GM21423 (cell line): ENCODE measurements around the gene RORC.
A peak's percentile ranks its signal among the peaks of the same experiment; 100 is the strongest.

Source experiments
- ATAC-seq: cut with Tn5 transposase; IDR thresholded peaks from one replicate; pipeline ENCODE4 v1.9.1; 2021; ENCODE audit warnings: mild to moderate bottlenecking, moderate library complexity; ENCODE audit not compliant: unreplicated experiment

RORC gene

DNA sequence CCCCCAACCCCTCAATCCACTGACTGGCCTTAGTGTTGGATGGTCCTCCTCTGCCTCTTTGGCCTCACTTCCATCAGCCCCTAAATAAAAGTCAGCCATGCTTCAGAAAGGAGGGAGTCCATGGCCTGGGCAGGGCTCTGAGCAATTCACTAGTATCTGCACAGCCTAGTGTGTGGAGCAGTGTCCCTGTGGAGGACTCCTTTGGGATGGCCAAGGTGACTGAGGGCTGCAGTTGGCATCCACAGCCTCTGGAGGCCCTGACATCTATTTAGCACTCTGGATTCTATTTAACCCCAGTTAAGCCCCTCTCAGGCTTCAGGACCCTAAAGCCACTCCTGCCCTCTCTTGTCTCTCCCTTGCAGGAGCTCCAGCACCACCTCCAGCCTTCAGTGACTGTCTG, 18.3 kb upstream of the RORC start:
- ATAC-seq = no peak

DNA sequence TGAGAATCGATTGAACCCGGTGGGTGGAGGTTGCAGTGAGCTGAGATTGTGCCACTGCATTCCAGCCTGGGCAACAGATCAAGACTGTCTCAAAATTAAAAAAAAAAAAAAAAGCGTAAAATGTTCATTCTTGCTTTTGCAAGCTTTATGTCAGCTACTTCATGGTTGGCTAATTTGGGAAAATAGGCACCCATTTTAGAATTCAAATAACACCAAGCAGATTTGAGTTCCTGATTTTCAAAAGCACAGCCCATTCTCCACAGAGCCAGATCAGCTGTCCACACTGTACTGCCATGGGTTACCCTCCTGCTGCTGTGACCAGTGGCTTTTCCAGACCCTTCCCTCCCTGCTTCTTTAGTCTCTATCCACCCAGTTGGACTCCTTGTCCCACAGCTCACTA, 17.5 kb upstream of the RORC start:
- no peak for ATAC-seq

DNA sequence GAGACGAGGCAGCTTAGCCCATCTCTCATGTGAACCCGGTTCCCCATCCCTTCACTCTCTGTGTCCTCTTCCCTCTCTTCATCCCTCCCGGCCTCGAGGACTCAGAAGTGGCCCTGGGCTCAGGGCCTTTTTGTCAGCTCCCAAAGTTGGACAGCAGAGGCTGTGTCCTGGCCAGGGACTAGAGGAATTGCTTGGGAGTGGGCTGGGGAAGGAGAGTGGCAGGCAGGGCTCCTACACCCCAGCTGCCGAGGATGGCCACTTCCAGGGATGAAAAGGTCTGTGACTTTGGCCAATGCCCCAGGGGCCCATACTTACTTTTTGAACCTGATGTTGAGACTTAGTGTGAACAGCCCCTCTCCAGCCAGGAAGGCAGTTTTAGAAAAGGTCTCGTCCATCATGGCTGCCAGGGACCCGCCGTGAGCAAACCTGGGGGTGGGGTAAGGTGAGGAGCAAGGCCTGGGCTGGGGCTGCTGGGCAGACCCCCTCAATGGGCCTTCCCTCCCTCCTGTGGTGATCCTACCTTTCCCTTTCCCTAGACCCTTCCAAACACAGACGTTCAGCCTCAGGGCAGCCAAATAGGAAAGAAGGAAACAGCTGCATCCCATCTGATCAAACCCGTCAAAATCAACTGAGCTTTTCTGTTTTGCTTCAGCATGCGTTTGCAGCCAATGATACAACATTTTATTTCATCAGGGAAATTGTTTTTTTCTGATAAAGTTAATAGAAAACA, 16.4 kb upstream of the RORC start:
- no peak for ATAC-seq

DNA sequence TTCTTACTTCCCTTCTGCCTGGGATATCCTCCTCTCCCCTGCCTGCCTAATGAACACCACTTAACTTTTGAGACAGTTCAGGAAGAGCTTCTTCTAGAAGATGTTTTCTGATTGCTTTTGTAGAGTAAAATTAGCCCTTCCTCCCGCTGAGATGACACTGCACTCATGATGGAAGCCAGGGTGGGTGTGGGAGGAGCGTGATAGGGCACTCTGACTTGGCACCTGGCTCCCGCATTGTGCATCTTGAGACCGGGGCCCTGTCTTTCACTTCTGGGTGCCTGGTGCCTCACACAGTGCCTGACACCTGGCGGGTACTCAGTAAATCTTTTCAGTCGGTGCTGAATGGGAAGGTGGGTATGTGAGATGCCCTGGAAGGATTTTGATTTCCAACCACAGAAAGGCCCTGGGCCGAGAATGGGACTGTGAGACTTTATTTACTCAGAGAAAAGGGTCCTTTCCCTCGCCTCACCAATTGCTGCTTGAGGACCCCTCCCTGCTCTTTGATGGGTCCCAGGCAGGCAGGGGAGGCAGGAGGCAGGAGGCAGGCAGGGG, 15.2 kb upstream of the RORC start:
- ATAC-seq = no peak

DNA sequence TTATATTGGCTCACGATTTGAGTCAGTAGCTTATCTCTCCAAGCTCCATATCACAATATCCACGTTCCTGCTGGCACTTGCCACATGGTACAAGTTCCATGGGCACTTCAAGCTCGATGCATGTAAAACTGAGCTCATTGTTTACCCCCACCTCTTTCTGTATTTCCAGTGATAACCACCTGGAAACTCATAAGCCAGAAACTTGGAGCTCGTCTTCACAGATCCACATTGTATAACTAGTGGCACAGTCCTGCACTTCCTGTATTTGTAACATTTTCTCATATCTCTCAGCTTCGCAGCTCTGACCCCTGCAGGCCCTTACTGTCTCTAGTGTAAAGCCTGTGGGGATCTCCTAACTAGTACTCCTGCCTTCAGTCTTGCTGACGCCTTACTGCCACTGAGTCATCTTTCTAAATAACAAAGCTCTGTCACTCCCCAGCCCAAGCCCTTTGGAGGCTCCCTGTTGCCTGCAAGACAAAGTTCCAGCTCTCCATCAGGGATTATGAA, 14.5 kb upstream of the RORC start:
- ATAC-seq = no peak

DNA sequence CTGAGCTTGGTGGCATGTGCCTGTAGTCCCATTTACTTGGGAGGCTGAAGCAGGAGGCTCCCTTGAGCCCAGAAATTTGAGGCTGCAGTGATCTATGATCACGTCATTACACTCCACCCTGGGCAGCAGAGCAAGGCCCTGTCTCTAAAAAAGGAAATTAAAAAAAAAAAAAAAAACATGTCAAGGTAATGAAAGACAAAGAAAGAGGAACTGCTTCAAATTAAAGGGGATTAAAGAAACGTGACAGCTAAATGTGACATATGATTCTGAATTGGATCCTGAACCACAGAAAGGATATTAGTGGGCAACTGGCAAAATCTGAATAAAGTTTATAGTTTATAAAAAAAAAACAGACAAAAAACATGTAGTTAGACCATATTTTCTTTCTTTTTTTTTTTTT, 11.8 kb upstream of the RORC start:
- no peak for ATAC-seq

DNA sequence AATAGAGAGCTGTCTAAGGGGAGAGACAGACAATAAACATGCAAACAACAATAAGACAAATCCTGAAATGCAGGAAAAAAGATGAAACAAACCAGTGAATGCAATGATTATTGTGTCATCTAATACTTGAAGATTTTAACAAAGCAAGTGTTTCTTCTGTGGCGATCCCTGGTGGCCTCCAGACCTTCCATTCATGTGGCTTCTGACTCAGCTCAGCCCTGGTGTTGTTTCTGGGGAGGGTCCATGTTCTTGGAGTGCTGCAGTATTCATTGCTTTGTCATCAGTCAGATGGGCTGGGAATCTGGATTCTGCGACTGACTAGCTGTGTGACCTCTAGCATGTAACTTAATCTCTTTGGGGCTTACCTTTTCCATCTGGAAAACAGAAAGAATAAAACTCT, 9.5 kb upstream of the RORC start:
- ATAC-seq = no peak

DNA sequence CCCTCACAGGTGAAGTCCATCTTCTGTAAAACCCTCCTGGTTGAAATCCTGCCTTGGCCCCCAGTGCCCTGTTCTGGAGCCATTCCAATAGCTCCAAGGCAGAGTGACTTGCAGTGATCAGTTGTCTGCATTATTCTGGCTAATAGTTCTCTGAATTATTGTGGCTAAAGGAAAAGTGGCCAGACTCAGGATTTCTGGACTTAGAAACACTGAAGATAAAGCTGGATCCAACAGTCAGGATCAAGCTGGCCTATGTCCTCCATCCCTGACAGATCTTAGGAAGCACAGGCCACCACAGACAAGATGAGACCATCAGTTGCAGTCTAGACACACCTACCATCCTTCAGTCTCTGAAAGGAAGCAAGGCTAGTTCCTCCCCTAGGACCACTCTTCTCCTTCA, 8.8 kb upstream of the RORC start:
- ATAC-seq = no peak

DNA sequence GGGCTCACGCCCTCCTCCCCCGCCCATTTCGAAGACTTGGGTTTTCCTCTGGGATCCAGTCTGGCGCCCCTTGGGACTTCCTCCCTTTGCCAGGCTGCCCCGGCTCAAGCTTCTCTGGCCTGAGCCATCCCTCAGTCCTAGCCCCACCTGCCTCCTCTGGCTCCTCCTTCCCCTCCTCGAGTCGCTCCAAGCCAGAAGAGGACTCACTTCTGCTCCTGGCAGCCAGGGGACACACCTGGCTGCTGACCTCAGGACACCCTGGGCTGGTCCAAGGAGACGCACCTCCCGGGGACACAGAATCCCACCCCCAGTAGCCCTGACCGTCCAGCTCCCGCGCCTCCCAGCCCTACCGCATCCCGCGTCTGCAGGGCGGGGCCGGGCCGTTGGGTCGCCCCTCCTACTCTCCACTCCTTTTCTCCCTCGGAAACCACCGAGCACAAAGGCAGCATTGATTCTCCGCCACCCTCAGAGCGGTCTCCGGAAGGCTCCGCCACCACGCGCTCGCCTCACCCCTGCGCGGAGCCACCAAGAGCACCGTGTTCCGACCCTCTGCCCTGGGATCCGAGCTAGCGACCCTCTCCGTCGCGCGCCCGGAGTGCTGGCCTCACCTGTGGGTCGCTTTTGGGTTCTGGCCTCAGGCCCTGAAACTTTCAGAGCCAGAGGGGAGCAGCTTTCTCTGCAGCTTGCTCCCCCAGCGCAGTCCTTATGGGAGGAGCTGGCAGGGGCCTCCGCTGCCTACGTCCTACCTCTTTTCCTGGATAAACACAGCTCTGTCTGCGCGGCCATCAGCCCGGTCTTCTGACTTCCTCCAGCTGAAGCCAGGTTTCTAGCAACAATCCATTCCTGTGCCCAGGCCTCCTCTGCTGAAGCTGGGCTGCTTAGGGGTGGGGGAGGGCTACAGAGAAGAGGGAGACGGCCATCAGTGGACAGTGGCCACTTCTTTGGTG, 8.1 kb upstream of the RORC start, which contains the start of gene C2CD4D:
Gene C2CD4D, minus strand, starts transcription at position 364 of the 947 bp plus-strand sequence. CDS start 831 bp downstream, outside the sequence.
- peak; percentile 42 for ATAC-seq

DNA sequence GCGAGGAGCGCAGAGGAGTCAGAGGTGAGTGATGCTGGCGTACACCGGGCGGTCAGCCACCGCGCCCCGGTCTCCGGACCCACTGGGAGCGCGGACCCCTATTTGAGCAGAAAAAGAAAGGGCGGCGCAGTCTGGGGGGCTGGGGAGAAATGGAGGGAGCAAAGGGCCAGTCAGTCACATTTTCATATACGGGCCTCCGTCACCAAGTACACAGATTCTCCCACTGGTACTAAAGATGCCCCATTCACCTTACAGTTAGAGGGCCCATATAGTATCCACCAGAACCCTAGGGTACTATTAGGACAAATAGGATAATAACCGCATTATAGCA, 7.4 kb upstream of the RORC start:
- ATAC-seq = no peak

DNA sequence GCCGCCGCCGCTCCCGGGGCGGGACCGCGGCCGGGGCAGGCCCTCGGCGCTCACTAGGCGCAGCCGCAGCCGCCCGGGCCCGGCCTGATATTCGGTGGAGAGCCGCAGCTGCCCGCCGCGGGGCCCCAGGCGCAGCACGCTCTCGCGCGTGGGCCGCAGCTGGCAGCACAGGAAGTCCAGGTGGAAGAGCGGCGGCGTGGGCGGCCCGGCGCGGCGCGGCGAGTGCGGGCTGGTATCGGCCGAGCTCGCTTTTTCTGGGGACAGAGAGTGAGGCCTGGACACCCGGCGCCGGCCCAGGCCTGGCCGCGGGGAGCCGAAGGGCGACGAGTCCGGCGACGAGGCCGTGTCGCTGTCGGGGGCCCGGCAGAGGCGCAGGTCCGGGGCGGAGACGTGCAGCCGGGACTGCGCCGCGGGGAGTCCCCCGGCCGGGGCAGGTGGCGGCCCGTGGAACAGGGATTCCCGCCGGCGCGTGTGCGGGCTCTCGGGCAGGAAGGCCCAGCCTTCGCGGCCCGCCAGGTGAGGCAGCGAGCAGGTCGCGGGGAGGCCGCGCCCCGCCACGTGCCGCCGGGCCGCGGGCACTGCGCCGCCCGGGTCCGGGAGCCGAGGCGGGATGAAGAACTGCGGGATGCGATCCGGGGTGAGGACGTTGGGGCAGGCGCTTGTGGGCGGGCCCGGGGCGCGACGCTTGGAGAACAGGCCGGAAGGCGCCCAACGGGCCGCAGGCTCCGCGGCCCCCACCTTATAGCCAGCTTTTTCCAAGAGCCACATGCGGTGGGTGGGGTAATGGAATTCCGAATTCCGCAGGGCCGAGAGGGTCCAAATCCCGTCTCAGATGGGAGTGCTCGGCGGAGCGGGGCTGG, 6.8 kb upstream of the RORC start:
- no peak for ATAC-seq

DNA sequence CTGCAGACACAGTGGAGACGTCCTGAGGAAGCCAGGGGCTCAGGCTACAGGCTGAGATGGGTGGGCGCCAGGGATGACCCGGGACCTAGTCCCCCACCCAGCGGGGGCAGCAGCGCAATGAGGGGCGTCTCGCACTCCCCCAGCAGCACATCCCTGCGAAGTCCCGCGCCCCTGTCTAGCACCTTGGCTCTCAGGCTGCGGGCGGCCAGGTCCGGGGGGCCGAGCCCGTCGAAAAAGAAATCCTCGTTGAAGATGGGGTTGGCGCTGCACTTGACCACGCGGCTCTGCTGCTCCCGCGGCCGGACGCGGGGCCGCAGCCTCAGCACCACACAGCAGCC, 6.3 kb upstream of the RORC start:
- no peak for ATAC-seq

DNA sequence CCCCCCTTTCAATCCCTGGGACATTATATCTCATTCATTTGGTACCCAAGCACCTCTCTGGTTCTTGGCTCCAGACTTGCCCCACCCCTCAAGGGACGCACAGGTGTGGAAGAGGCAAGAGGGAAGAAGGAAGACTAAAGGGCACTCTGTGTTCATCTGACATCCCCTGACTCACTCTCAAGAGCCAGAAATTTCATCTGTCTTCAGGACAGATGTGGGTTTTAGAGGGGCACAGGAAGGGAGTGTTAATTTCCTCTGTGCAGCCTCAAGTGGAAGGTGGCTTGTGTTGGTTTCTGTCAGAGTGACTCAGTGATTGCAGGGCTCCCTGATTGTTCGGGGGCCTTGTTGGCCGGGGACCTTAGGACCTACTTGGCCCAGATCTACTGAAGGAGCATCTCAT, 5.6 kb upstream of the RORC start:
- no peak for ATAC-seq

DNA sequence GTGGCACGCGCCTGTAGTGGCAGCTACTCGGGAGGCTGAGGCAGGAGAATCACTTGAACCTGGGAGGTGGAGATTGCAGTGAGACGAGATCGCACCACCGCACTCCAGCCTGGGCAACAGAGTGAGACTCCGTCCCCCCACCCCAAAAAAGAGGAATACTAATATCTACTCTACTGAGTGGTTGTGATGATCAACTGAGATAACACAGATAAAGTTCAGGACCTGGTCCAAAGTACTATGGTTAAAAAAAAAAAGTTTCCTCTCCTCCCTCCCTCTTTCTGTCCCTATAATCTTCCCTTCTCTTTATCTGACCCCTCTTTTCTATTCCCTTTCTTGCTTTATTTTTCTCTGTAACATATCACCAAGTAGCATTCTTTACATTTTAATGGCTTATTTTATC, 4.0 kb upstream of the RORC start:
- no peak for ATAC-seq

DNA sequence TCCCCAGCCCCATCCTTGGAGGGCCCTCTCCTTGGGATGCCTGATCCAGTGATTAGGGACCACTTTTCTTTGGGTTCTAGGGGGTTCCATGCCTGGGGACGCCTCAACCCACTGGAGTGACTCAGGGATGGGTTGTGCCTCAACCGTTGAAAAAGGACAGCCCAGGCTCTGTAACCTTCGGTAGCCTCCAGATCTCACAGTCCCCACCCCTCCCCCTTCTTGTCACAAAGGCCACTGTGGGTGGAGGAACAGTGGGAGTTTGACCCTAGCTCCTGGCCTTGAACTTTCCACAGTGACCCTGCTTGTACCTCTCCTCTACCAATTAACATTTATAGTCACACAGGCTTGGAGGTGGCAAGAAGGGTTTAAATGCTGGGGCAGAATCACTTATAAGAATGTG, 2.6 kb upstream of the RORC start:
- ATAC-seq = no peak

DNA sequence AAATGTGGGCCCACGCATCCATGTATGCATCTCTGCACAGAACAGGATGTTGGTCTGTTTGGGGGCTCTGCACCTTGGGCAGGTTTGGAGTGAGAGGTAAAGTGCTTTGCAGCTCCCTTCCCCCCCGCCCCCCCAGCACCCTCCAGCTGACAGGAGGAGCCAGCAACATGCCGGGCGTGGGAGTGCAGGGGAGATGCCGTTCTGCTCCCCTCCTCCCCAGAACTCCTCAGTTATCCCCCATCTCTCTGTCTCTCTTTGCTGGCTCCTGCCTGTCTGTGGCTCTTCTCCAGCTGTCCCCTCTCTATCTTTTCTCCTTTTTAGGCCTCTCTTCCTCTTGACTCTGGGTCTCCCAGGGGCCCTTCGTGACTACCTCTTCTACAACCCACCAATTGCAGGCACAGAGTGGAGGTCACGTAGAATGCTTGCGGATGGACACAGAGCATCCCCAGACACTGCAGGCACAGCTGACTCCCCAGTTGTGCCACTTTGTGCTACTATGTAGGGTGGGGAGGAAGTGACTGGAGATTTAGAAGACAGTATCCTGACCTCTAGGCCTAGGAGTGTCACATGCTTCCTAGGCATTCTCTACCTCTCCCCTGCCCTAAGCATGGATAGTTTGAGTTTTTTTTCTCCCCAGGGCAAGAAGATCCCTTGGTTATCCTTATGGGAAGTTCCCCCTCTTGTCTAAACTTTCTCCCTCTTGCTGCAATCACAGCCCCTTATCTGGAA, 1.7 kb upstream of the RORC start:
- ATAC-seq = no peak

DNA sequence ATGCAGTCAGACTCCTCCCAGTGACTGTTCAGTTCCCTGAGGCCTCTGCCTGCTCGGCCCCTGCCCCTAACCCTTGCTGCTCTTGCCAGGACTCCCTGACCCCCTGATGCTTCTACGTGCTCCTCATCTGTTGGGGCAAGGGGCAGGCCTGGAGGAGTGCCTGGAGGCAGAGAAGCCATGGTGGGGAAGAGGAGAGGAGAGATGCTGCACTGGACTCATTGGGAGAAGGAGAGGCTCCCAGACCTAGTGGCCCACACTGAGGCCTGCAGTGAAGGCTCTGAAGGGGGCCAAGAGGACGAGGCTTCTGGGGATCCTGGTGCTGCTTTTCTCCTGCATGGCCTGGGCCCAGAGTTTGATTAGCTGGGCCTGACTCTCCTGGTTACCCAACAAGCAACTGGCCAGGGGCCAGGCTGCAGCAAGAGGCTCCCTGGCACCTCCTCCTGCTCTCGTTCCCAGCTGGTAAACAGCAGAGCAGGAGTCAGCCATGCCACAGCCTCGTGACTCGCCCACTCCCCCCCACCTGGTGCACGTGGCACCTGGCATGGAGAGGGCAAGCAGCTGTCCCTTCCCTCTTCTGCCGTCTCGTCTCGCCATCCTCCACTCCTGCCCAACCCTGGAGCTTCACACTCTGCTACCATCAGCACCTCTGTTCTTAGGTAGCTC, 847 bp upstream of the RORC start:
- no peak for ATAC-seq

DNA sequence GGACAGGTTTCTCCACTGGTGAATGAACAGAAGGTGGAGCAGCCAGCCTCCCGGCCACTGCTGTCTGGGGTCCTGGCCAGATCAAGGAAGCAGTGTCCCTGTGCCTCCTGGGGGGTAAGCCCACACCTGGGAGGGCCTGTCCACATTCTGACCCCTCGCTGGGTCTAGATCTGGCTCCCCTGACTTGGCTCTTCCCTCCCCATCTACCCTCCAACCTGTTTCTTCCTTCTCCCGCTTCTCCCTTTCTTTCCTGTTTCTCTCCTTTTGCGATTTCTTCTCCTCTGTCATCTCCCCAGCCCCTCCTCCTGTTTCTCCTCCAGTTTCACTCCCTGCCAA, 378 bp downstream of the RORC start:
- no peak for ATAC-seq

DNA sequence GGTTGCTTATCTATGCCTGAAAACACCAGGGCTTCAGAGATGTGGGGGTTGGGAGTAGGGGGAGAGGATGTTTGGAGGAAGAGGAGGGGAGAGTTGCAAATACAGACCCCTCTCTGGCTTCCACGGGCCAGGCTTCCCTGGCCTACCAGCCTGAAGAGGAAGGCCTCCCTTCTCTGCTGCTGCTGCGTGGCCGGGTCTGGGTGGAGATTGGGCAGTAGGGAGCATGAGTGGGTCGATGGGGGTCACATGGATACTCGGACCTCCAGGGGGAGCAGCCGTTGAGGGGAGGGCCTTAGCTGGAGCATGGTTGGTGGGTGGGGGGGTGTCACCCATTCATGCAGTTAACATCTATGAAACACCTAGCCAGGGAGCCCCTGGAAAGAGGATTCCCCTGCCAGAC, 1.5 kb downstream of the RORC start:
- ATAC-seq = no peak
